Right lung (tissue), 5 donors: ENCODE data around the gene ORC4. TPM values are rescaled to one million over a fixed set of nuclear protein-coding genes. Genes with fewer than 3 reads are reported as not detected.

Source experiments
- polyA plus RNA-seq, 5 donors: library from polyadenylated mRNA; unstranded; fragments of 120-200 nt; gene quantifications; one replicate each; pipeline versions ENCODE4 v1.2.1 to v1.2.3, GENCODE V29; 2013; ENCODE audit warnings: inconsistent platforms in 1 of 5, low replicate concordance in 1 of 5; ENCODE audit not compliant: insufficient read length in 5 of 5, insufficient read depth in 1 of 5

ORC4 gene
- polyA plus RNA-seq, 5 donors, result 56.9 to 88.1 (median 73.8) TPM

Other genes with a start within 250 kb of the ORC4 start
- gene ACVR2A, start 175.7 kb downstream of the ORC4 start, polyA plus RNA-seq, result 10 to 100 TPM; 20.7 to 33.2 (median 30.4) TPM
- gene MBD5, start 354 bp upstream of the ORC4 start, polyA plus RNA-seq, result 10 to 100 TPM; 30.5 to 55.6 (median 52.5) TPM